HG02840 (cell line): ENCODE results near the gene FRAS1.
"Not testable (repeated sequence)": the region's sequence is repeated elsewhere in the genome, so short reads cannot be mapped to it uniquely, and the experiment has no call there.

ENCODE experiments used
- ATAC-seq: cut with Tn5 transposase; IDR thresholded peaks from one replicate; pipeline ENCODE4 v1.9.1; 2021; ENCODE audit warnings: mild to moderate bottlenecking, moderate library complexity, moderate number of reproducible peaks; ENCODE audit not compliant: unreplicated experiment, low FRiP score

FRAS1 gene

GRCh38 chr4:78481180-78481579, 424.1 kb downstream of the FRAS1 start:
- no peak for ATAC-seq

GRCh38 chr4:78482281-78482680, 425.2 kb downstream of the FRAS1 start:
- ATAC-seq: no peak

- ATAC-seq: no peak
Measured at GRCh38 chr4:78483811-78484210, 426.7 kb downstream of the FRAS1 start.

- no peak for ATAC-seq
Measured at GRCh38 chr4:78484574-78484973, 427.5 kb downstream of the FRAS1 start.

GRCh38 chr4:78493731-78494130, 436.6 kb downstream of the FRAS1 start:
- ATAC-seq: no peak

- no peak for ATAC-seq
Measured at GRCh38 chr4:78496021-78496643, 439.0 kb downstream of the FRAS1 start.

GRCh38 chr4:78506260-78506659, 449.1 kb downstream of the FRAS1 start:
- not testable (repeated sequence) for ATAC-seq

- no peak for ATAC-seq
Measured at GRCh38 chr4:78509043-78509442, 451.9 kb downstream of the FRAS1 start.

- ATAC-seq: no peak
Measured at GRCh38 chr4:78510108-78510507, 453.0 kb downstream of the FRAS1 start.

GRCh38 chr4:78510681-78511080, 453.6 kb downstream of the FRAS1 start:
- ATAC-seq: no peak

GRCh38 chr4:78512357-78512920, 455.3 kb downstream of the FRAS1 start:
- ATAC-seq: no peak

GRCh38 chr4:78513411-78513975, 456.4 kb downstream of the FRAS1 start:
- no peak for ATAC-seq

- no peak for ATAC-seq
Measured at GRCh38 chr4:78517050-78517652, 460.0 kb downstream of the FRAS1 start.

- no peak for ATAC-seq
Measured at GRCh38 chr4:78518561-78518960, 461.4 kb downstream of the FRAS1 start.

GRCh38 chr4:78519962-78520361, 462.8 kb downstream of the FRAS1 start:
- no peak for ATAC-seq

- no peak for ATAC-seq
Measured at GRCh38 chr4:78520808-78521226, 463.7 kb downstream of the FRAS1 start.

- ATAC-seq: no peak
Measured at GRCh38 chr4:78524009-78524408, 466.9 kb downstream of the FRAS1 start.

- ATAC-seq: no peak
Measured at GRCh38 chr4:78525559-78525958, 468.4 kb downstream of the FRAS1 start.

GRCh38 chr4:78527103-78527502, 470.0 kb downstream of the FRAS1 start:
- ATAC-seq: no peak

GRCh38 chr4:78527555-78527954, 470.4 kb downstream of the FRAS1 start:
- no peak for ATAC-seq

GRCh38 chr4:78528327-78528726, 471.2 kb downstream of the FRAS1 start:
- no peak for ATAC-seq
